GM19240 (cell line): ENCODE measurements around the gene TMOD3.

Experiments used
- DNase-seq: peaks from one replicate; pipeline ENCODE4 v3.0.0; 2011; ENCODE audit warnings: low spot score; ENCODE audit not compliant: insufficient read length

Gene TMOD3

GRCh38 chr15:51907136-51907862 is 77.8 kb downstream of the TMOD3 start:
- DNase-seq: no peak

GRCh38 chr15:51908316-51908715 is 78.9 kb downstream of the TMOD3 start:
- no peak for DNase-seq

- DNase-seq: no peak
Observed at GRCh38 chr15:51909584-51909983, 80.1 kb downstream of the TMOD3 start.

- no peak for DNase-seq
Observed at GRCh38 chr15:51912528-51912927, 83.1 kb downstream of the TMOD3 start.

- DNase-seq: no peak
Observed at GRCh38 chr15:51917493-51917892, 88.0 kb downstream of the TMOD3 start.

- no peak for DNase-seq
Observed at GRCh38 chr15:51924156-51925068, 95.0 kb downstream of the TMOD3 start.

- DNase-seq: no peak
Observed at GRCh38 chr15:51926809-51927208, 97.4 kb downstream of the TMOD3 start.

- no peak for DNase-seq
Observed at GRCh38 chr15:51931016-51931415, 101.6 kb downstream of the TMOD3 start.

- no peak for DNase-seq
Observed at GRCh38 chr15:51931638-51932037, 102.2 kb downstream of the TMOD3 start.

GRCh38 chr15:51932161-51932560 is 102.7 kb downstream of the TMOD3 start:
- no peak for DNase-seq

- peak; percentile 20 for DNase-seq
Observed at GRCh38 chr15:51935466-51936104, 106.1 kb downstream of the TMOD3 start.

- no peak for DNase-seq
Observed at GRCh38 chr15:51936105-51936478, 106.6 kb downstream of the TMOD3 start.

GRCh38 chr15:51938286-51938685 is 108.8 kb downstream of the TMOD3 start:
- no peak for DNase-seq

- no peak for DNase-seq
Observed at GRCh38 chr15:51939216-51939615, 109.8 kb downstream of the TMOD3 start.

GRCh38 chr15:51947124-51947523 is 117.7 kb downstream of the TMOD3 start:
- no peak for DNase-seq

- DNase-seq: no peak
Observed at GRCh38 chr15:51952805-51953204, 123.4 kb downstream of the TMOD3 start.

- DNase-seq: no peak
Observed at GRCh38 chr15:51955504-51955903, 126.1 kb downstream of the TMOD3 start.
